GM18508 (cell line): ENCODE results near the gene ARMC3.
"Not testable (repeated sequence)": the region's sequence is repeated elsewhere in the genome, so short reads cannot be mapped to it uniquely, and the experiment has no call there.

Experiments used
- ATAC-seq: cut with Tn5 transposase; IDR thresholded peaks from one replicate; pipeline ENCODE4 v1.9.1; 2021; ENCODE audit warnings: moderate number of reproducible peaks; ENCODE audit not compliant: insufficient read depth, unreplicated experiment

ARMC3 gene

GRCh38 chr10:23037152-23037551 lies 109.3 kb downstream of the ARMC3 start:
- no peak for ATAC-seq

- ATAC-seq = no peak
Observed at GRCh38 chr10:23037561-23037960, 109.7 kb downstream of the ARMC3 start.

- no peak for ATAC-seq
Observed at GRCh38 chr10:23038172-23038571, 110.3 kb downstream of the ARMC3 start.

- no peak for ATAC-seq
Observed at GRCh38 chr10:23040002-23040401, 112.1 kb downstream of the ARMC3 start.

GRCh38 chr10:23046027-23046426 lies 118.2 kb downstream of the ARMC3 start:
- ATAC-seq = no peak

- ATAC-seq = no peak
Observed at GRCh38 chr10:23047201-23048050, 119.6 kb downstream of the ARMC3 start.

GRCh38 chr10:23048191-23048590 lies 120.3 kb downstream of the ARMC3 start:
- ATAC-seq = no peak

- ATAC-seq = no peak
Observed at GRCh38 chr10:23051278-23051677, 123.4 kb downstream of the ARMC3 start.

- no peak for ATAC-seq
Observed at GRCh38 chr10:23051855-23052331, 124.0 kb downstream of the ARMC3 start.

- no peak for ATAC-seq
Observed at GRCh38 chr10:23053036-23053435, 125.2 kb downstream of the ARMC3 start.

- ATAC-seq = no peak
Observed at GRCh38 chr10:23055424-23056185, 127.8 kb downstream of the ARMC3 start.

- no peak for ATAC-seq
Observed at GRCh38 chr10:23056186-23056579, 128.3 kb downstream of the ARMC3 start.

GRCh38 chr10:23058366-23058765 lies 130.5 kb downstream of the ARMC3 start:
- ATAC-seq = no peak

- no peak for ATAC-seq
Observed at GRCh38 chr10:23060918-23061317, 133.1 kb downstream of the ARMC3 start.

GRCh38 chr10:23063045-23063972 lies 135.5 kb downstream of the ARMC3 start:
- ATAC-seq = no peak

GRCh38 chr10:23063973-23064812 lies 136.3 kb downstream of the ARMC3 start:
- no peak for ATAC-seq

GRCh38 chr10:23064813-23065114 lies 136.9 kb downstream of the ARMC3 start:
- ATAC-seq = not testable (repeated sequence)

- no peak for ATAC-seq
Observed at GRCh38 chr10:23065181-23065948, 137.5 kb downstream of the ARMC3 start.

GRCh38 chr10:23067337-23067736 lies 139.5 kb downstream of the ARMC3 start:
- ATAC-seq = no peak
